GM18507 (cell line): ENCODE measurements around the gene GOLGA6L2.

Source experiments
- DNase-seq: peaks from one replicate; pipeline ENCODE4 v3.0.0; 2011; ENCODE audit warnings: low read depth; ENCODE audit not compliant: insufficient read length; ENCODE audit errors: extremely low spot score
- FAIRE-seq: peaks from 2 replicates; lab custom pipeline; 2011; peaks lifted over from hg19 to GRCh38; lab: Jason Lieb, UNC

The GOLGA6L2 gene, protein sequence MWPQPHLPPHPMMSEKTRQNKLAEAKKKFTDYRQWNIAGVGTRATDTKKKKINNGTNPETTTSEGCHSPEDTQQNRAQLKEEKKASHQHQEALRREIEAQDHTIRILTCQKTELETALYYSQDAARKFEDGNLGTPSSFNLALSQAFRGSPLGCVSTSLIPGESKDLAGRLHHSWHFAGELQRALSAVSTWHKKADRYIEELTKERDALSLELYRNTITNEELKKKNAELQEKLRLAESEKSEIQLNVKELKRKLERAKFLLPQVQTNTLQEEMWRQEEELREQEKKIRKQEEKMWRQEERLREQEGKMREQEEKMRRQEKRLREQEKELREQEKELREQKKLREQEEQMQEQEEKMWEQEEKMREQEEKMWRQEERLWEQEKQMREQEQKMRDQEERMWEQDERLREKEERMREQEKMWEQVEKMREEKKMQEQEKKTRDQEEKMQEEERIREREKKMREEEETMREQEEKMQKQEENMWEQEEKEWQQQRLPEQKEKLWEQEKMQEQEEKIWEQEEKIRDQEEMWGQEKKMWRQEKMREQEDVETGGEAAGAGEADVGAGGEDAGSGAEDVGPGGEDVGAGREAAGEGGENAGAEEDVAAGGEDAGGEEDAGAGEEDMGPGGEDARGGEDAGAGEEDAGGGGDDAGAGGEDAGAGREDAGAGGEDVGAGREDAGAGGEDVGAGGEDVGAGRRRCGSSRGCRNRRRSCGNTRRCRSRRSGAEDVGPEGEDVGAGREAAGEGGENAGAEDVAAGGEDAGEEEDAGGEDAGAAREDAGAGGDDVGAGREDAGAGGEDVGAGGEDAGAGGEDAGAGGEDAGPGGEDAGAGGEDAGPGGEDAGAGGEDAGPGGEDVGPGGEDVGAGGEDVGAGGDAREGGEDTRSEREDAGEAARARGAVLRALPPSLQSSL

DNA sequence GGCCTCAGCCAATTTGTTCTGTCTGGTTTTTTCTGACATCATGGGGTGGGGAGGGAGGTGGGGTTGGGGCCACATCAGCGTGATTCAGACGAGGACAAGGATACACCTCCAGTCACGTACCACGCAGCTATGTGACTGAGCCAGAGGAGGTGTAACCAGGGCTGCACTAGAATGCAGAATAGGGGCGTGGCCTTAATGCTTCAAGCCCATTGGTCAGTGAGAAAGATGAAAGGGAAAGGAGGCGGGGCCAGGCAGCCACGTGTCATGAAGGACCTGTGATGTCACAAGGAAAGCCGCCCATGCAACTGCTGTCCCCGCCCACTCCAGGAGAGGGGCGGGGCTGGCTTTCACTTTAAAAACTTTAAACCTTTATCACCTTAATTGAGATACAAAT is at the start of gene GOLGA6L2:
TSS of gene GOLGA6L2 (minus strand) at position 137 of the 394 bp plus-strand sequence. CDS start at position 75, 62 bp downstream.
- DNase-seq (no peak), FAIRE-seq (no peak)

DNA sequence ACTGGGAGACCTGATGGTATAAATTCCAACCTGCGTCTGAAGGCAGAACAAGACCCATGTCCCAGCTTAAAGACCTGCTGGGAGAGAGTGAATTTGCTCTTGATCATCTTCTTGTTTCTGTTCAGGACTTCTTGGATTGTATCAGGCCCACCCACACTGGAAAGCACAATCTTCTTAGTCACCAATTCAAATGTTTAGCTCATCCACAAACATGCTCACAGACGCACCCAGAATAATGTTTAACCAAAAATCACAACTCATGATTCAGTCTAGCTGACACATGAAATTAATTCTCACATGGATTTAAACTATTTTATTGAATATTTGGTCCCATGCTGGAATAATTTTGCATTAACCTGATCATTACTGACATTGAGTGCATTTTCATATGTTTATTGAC is 37.8 kb upstream of the GOLGA6L2 start:
- FAIRE-seq (no peak), DNase-seq (no peak)

DNA sequence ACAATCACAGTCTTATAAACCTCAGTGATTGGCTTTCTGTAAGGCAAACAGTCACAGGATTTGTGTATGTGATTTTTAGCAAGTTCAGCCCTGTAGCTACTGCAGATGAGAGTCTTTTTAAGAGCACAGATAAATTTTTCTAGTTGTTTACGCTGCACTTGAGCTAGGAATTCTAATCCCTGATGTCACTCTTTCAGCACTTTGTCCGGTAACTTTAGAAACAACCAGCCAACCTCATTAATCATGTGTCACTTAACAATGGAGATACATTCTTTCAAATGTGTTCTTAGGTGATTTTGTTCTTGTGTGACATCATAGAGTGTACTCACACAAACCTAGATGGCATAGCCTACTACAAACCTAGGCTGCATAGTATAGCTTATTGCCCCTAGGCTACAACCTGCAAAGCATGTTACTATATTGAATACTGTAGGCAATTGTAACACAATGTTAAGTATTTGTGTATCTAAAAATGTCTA is 36.8 kb upstream of the GOLGA6L2 start:
- FAIRE-seq (no peak), DNase-seq (no peak)

DNA sequence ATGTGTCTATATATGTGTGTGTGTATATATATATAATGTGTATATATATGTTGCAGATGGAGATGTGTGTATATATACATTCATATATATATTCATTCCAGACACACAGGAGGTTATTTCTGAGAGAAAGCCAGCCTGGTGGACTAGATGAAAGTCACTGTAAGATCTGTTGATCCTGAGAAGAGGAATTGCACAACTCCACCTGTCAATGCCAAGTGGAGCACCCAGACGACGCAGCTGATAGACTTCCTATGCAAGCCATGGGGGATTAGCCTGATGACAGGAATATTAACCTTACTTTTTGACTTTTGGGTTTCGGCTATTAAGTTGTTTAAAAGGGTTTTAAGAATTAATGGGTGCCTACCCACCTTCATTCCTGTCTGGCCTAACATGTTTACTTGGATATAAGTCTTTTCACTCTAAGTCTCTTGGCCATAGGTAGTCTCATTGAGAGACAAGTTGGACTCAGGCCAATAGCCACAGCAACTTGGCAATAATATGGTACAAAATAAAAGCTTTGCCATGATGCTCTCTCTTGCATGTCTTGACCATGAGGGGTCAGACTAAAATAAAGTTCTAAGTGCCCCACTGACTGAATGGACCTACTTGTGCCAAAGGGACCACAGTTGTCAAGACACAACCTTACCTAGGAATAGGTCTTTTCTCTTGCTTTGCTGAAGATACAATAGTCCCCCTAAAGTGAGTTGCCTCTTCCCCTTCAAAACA is 35.9 kb upstream of the GOLGA6L2 start:
- no peak for FAIRE-seq
- DNase-seq = no peak

DNA sequence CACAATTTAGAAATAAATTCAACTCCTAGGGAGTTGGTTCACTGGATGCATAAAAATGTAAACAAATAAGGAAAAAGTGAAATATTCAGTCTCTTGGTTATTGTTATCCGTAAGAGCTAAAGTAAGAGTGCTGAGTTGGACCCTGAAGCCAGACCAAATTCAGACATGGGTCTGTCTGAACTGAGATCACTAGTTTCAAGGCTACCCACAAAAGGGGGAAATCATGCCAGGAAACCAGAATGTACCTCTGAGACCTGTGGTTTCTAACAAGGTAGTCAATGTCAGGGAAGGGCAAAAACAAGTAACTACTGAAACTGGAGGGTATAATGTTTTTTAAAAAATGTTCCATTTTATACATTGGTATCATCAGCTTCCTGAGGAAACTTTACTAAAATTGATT is 35.2 kb upstream of the GOLGA6L2 start:
- FAIRE-seq (no peak), DNase-seq (no peak)

DNA sequence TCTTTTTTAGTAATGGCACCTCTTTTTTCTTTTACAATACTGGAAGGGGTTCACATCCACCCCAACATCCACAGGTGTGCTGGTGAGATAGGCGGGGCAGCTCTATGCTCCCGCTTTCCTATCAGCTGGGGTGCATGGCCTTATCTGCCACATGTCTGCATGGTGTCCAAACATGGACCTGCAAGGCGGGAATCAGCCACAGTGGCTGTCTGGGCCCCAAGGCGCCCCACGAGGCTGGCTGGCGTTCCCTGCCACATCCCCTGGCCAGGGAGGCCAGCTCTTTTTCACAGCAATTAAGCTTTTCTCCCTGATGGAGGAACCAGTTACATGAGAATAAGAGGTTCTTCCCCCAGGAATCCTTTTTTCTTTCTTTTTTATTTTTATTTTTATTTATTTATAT is 30.9 kb upstream of the GOLGA6L2 start:
- FAIRE-seq (no peak), DNase-seq (no peak)

DNA sequence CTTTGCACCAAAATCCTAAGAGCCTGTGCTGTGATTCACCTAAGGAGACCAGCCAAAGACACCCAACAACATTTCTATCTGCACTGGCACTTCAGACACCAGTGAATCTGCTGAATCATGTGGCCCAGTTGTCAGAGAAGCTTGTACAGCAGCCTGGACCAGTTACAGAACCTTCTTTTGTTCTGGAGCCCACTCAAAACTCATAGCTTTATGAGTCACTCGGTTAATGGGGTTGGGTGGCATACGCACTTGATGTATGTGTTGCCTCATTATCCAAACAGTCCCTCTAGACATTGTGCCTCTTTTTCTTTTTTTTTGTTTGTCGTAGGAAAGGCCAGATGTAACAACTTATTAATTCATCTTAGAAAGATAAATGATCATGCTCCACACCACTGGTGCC is 25.6 kb upstream of the GOLGA6L2 start:
- FAIRE-seq = no peak
- DNase-seq = no peak

DNA sequence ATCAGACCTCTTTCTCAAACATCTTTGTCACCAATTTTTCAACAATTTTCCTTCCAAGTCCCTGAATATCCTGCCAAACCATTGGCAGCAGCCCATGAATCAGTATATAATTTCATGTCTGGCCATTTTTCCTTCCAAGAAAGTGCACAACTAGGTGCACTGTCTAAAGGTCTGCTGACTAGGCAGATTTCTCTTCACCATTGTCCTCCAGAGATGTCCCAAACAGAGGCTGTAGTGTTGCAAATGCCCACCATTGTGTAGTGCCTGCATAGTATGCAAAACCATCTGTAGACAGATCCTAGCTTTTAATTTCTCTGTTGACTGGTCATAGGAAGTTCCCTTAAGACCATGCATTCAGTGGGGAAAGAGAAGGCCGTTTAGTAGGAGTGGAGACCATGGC is 25.0 kb upstream of the GOLGA6L2 start:
- no peak for DNase-seq
- FAIRE-seq = no peak

DNA sequence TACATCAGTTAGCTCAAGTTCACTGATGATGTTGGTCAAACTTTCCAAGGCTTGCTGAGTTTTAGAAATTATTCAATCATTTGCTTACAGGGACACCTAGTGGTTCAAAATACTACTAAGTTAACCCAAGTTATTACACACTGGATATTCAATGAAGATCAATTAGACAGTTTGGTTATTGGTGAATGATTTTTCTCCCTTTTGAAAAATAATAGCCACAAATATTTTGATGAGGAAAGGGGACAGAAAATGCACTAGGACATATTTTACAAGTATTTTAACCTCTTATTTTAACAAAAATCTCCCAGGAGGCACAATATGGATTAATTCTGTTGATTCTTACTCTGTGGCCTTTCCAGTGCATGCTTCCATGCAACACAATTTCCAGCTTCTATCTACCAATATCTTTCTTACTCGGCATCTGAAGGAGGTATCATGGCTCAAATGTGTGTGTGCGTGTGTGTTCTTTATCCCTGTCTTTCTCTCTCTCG is 20.1 kb upstream of the GOLGA6L2 start:
- DNase-seq = no peak
- FAIRE-seq = no peak

DNA sequence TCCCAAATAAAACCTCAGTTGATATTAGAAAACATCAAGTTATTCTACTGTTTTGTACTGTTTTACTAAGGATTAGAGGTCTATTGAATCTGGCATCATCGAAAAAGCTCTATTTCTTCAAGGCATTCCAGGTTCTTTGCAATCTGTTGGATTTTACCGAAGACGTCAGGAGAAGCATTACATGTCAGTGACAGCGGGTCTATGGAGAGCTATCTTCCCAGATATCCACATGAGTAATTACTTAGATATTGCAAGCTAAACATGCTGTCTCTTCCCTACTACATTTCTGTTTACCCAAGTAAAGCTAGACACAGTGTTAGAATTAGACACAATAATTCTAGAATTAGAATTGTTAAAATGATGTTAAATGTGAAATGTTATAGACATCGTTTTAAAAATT is 10.8 kb upstream of the GOLGA6L2 start:
- FAIRE-seq (no peak), DNase-seq (no peak)

DNA sequence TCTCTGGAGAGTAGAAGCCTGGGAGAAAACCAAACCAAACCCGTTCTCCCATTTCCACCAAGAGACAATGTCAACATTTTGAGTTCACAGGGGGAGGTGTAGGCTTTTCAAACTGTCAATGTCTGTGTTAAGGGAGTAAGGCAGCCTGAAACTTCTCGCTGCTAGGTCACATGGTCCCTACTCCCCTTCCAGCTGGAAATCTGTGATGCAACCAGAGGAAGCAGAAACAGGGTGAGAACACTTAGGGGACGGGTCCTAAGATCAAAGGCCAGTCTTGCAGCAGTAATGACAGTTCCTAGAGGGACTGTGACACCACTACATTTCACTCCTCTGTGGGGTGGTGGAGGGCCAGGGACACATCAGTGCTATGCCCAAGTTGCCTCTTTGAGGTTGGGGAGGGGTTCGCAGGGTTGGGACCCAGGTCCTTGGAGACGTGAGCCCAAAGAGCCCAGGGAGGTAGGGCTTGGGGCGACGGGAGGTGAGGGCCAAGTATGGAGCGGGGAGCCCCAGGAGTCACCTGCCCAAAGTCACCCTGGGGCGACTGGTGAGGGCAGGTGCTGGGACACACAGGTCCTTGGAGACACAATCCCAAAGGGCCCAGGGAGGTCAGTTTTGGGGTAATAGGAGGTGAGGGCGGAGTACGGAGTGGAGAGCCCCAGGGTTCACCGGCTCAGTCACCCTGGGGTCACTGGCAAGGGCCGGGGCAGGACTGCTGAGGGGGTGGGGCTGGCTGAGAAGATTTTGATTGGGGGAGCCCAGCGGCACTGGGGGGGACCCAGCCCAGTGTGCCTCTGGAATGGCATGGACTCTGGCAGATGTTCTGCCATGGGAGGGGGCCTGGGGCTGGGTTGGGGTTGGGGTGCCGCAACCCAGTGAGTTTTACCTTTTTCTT is 582 bp downstream of the GOLGA6L2 start:
- DNase-seq (no peak), FAIRE-seq (no peak)

DNA sequence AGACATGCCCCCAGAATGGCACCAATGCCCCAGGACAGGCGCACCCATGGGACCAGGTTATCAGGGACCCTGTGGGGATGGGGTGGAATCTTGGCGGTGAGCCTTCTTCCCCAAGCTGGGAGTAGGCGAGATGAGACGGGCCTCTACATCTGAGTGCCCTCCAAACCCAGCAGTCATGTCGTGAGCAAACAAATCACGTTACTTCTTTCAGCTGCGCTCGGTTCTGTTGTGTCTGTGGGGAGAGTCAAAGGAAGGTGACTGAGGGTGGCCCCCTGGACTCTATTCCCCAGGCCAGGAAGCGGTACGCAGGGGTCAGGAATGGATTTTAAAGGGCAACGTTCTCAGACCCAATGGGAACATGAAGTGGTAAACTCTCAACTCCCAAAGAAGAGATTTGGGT is 2.8 kb downstream of the GOLGA6L2 start:
- DNase-seq = no peak
- no peak for FAIRE-seq

DNA sequence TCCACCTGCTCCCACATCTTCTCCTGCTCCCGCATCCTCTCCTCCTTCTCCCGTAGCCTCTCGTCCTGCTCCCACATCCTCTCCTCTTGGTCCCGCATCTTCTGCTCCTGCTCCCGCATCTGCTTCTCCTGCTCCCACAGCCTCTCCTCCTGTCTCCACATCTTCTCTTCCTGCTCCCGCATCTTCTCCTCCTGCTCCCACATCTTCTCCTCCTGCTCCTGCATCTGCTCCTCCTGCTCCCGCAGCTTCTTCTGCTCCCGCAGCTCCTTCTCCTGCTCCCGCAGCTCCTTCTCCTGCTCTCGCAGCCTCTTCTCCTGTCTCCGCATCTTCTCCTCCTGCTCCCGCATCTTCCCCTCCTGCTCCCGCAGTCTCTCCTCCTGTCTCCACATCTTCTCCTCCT is 5.8 kb downstream of the GOLGA6L2 start:
- DNase-seq = no peak
- FAIRE-seq = no peak

DNA sequence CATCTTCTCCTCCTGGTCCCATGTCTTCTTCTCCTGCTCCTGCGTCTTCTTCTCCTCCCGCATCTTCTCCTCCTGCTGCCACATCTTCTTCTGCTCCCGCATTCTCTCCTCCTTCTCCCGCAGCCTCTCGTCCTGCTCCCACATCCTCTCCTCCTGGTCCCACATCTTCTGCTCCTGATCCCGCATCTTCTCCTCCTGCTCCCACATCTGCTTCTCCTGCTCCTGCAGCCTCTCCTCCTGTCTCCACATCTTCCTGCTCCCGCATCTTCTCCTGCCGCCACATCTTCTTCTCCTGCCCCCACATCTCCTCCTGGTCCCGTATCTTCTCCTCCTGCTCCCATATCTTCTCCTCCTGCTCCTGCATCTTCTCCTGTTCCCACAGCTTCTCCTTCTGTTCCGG is 6.4 kb downstream of the GOLGA6L2 start:
- FAIRE-seq = no peak
- DNase-seq = no peak

DNA sequence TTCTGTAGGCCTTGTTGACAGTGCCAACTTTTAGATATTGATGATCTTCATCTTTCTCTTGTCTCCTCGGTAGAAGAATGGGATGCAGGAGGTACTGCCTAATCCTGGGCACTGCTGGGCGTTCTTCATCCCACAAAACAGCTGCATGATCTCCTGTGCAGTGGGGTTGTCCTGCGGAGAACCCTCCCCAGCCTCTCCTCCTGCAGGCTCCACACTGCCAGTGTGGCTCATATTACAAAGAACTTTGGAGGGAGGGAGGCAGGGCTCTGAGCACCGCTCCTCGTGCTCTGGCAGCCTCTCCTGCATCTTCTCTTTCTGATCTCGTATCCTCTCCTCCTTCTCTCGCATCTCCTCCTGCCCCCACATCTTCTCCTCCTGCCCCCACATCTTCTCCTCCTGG is 7.5 kb downstream of the GOLGA6L2 start:
- no peak for DNase-seq
- no peak for FAIRE-seq

DNA sequence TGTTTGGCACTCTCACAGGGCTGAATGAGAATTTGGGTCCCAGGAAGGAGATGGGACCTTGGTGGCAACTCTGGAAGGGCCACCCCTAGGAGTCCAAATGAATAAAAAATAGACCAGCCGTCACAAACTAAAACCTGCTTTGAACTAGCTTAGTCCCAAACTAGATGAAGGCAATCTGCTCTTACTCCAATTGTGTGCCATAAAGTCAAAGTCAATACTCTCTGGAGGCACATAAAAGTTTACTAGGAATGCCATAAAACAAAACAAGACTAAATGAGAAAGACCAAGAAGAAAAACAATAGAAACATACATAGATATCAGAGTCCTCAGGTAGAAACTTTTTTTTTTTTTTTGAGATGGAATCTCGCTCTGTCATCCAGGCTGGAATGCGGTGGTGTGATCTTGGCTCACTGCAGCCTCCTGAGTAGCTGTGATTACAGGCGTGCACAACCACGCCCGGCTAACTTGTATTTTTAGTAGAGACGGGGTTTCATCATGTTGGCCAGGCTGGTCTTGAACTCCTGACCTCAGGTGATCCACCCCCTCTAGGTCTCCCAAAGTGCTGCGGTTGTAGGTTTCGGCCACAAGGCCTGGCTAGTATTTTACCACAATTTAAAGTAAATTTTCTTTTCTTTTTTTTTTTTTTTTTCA is 8.1 kb downstream of the GOLGA6L2 start:
- no peak for FAIRE-seq

DNA sequence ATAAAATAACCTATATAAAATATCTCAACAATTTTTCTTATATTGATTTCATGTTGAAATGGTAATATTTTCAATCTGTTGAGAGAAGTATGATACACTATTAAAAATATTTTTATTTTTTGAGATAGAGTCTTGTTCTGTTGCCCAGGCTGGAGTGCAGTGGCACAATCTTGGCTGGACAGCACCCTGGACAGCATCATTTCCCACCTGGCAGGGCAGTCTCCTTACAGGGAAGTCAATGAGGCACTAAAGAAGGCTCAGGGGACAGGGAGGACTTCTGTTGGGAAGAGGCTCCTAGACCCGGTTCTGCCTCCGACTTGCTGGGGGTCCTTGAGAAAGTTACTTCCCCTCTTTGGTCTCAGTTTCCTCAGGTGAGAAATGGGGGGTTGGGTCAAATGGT is 9.4 kb downstream of the GOLGA6L2 start:
- FAIRE-seq (no peak), DNase-seq (no peak)

More for the DNA sequence above, 8.1 kb downstream of the GOLGA6L2 start:
- DNase-seq = no peak

DNA sequence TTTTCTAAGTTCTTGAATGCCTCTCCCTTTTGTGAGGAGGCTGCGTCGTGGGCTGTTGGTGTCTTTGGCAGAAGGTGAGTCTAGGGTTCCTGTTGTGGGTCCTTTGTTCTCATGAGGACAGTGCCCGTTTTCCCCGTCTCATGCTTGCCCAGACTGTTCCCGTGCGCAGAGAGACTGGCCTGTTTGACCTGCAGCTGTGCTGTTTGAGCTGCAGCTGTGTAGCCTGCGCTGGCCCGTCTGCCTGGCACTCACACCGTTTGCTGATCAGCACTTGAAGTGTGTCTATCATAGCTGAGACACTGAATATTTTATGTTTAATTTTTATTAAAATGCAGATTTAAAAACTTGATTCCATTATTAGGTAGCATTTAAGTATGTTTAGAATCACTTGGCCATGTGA is 9.9 kb downstream of the GOLGA6L2 start:
- no peak for FAIRE-seq
- no peak for DNase-seq
